ENCODE measurements around the gene CUX1. TPM values are rescaled to one million over a fixed set of nuclear protein-coding genes. Genes with fewer than 3 reads are reported as not detected.

The CUX1 gene
- total and polyA plus RNA-seq, 4 donors, result 40.5 to 138 (median 69.1) TPM

DNA sequence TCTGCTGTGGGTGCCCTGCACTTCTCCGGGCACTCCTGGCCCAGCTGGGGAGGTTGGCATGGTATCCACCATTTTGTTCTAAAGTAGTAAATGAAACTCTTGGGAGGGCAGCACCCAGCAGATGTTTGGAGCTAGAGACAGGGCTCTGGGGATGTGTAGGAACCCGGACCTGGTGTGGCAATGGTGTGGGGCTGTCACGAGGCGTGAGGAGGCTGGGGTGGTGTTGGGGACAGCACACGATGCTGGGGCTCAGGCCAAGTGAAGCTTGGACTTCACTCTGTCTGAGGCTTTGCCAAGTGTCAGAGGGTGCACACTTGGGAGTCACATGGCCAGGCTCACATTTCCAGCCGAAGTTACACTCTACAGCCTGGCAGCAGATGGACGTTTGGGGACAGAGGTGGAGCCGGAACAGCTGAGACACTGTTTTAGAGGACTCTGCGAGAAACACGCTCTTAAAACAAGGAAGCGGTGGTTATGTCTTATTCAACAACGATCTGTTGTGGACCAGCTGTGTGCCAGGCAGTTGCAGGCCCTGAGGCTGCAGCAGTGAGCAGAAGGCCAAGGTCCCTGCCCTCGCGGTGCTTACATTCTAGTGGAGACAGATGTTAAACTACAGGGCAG is 118.2 kb downstream of the CUX1 start:
- no peak overlapping the region for H3K4me3 ChIP-seq
- H3K27me3 ChIP-seq (ENCODE audit: control insufficient read depth in 3 of 3, insufficient read depth in 3 of 3, low read length in 2 of 3), result no peaks in the 10 kb centered on the region
- no peaks in the 10 kb centered on the region for H3K9me3 ChIP-seq (ENCODE audit: control insufficient read depth in 4 of 4, insufficient read depth in 3 of 4, low read length in 3 of 4)
- TF ChIP-seq, protein P1, sequence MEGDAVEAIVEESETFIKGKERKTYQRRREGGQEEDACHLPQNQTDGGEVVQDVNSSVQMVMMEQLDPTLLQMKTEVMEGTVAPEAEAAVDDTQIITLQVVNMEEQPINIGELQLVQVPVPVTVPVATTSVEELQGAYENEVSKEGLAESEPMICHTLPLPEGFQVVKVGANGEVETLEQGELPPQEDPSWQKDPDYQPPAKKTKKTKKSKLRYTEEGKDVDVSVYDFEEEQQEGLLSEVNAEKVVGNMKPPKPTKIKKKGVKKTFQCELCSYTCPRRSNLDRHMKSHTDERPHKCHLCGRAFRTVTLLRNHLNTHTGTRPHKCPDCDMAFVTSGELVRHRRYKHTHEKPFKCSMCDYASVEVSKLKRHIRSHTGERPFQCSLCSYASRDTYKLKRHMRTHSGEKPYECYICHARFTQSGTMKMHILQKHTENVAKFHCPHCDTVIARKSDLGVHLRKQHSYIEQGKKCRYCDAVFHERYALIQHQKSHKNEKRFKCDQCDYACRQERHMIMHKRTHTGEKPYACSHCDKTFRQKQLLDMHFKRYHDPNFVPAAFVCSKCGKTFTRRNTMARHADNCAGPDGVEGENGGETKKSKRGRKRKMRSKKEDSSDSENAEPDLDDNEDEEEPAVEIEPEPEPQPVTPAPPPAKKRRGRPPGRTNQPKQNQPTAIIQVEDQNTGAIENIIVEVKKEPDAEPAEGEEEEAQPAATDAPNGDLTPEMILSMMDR (IDR thresholded peaks at IDR 0.05; ENCODE audit: control extremely low read depth, extremely low read depth), result no peak
- DNase-seq (peak; percentile 69 to 79 (median 76)), ATAC-seq (ENCODE audit: insufficient read depth, low FRiP score) (peak; percentile 38)
- H3K27ac ChIP-seq (ENCODE audit: low read depth in 1 of 2, low read length in 1 of 2), result peak overlapping the region in 1 of 2 donors; percentile 95
- peaks cover 9 to 33% (median 14%) of the 10 kb centered on the region in 5 donors for H3K4me1 ChIP-seq (ENCODE audit: control insufficient read depth in 5 of 5, insufficient read depth in 5 of 5, low read length in 5 of 5)
- H3K9ac ChIP-seq (ENCODE audit: insufficient read depth in 1 of 2, low read length in 2 of 2), result no peak overlapping the region
- no peaks in the 10 kb centered on the region for H3K36me3 ChIP-seq (ENCODE audit: control insufficient read depth in 4 of 4, insufficient read depth in 4 of 4, low read length in 4 of 4)
- WGBS, 2 donors, result 72 to 75% methylated on average over 14 of the region's 14 CpGs

DNA sequence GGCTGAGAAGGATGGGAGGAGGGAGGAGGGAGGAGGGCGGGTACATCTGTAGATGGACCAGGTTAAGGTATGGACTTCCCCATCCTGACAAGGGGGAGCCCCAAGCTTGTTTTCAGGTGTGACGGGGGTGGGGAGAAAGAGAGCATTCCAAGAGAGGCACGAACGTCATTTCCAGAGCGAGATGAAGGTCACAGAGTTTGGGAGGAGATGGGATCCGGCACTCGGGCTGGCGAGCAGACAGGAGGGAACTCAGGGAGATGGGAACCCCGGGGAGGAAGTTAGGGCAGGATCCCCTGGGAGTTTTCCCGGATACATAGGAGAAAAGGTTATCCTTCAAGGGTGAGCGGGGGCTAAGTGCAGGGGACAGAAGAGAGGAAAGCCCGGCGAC is 118.8 kb downstream of the CUX1 start:
- 43 to 70% methylated on average over 13 of the region's 13 CpGs for WGBS, 2 donors
- H3K4me3 ChIP-seq, result no peak overlapping the region
- ATAC-seq (ENCODE audit: insufficient read depth, low FRiP score) (no peak), DNase-seq (peak in 2 of 3 donors; percentile 26 to 35)
- peaks cover 9 to 39% (median 14%) of the 10 kb centered on the region in 5 donors for H3K4me1 ChIP-seq (ENCODE audit: control insufficient read depth in 5 of 5, insufficient read depth in 5 of 5, low read length in 5 of 5)
- no peaks in the 10 kb centered on the region for H3K9me3 ChIP-seq (ENCODE audit: control insufficient read depth in 4 of 4, insufficient read depth in 3 of 4, low read length in 3 of 4)
- H3K36me3 ChIP-seq (ENCODE audit: control insufficient read depth in 4 of 4, insufficient read depth in 4 of 4, low read length in 4 of 4), result no peaks in the 10 kb centered on the region
- no peak overlapping the region for H3K9ac ChIP-seq (ENCODE audit: insufficient read depth in 1 of 2, low read length in 2 of 2)
- TF ChIP-seq, protein P1 (IDR thresholded peaks at IDR 0.05; ENCODE audit: control extremely low read depth, extremely low read depth), result no peak
- H3K27ac ChIP-seq (ENCODE audit: low read depth in 1 of 2, low read length in 1 of 2), result peak overlapping the region; percentile 52 to 95
- H3K27me3 ChIP-seq (ENCODE audit: control insufficient read depth in 3 of 3, insufficient read depth in 3 of 3, low read length in 2 of 3), result no peaks in the 10 kb centered on the region

DNA sequence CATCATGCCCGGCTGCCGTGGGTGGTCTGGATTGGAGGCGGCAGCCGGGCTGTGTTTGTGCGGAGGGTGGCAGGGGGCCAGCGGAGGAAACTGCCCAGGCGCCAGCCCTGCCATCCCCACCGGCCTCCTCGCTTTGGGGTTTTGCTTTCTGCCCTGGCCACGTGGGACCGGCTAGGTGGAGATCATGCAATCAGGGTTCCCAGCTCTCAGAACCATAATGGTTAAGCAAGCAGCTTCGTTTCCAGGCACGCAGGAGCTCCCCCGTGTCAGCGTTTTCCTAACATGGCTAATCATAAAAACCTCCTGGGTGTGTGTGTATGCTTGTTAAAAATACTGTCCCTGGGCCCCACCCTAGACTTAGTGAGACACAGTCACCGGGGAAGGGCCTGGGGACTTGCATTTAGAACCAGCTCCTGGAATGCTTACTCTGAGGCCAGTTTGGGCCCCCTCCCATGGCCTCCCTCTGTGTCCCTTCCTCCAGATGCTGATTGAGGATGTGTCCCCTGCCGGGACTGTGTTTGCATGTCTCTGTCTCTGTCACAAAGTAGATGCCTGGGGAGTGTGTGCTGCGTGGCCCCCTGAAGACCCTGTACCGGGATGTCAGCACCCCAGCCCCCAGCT is 119.3 kb downstream of the CUX1 start:
- Histone ChIP-seq H3K4me3 (no peak overlapping the region), H3K9me3 (ENCODE audit: control insufficient read depth in 4 of 4, insufficient read depth in 3 of 4, low read length in 3 of 4) (no peaks in the 10 kb centered on the region), H3K27ac (ENCODE audit: low read depth in 1 of 2, low read length in 1 of 2) (peak overlapping the region; percentile 52 to 95), H3K9ac (ENCODE audit: insufficient read depth in 1 of 2, low read length in 2 of 2) (no peak overlapping the region), H3K27me3 (ENCODE audit: control insufficient read depth in 3 of 3, insufficient read depth in 3 of 3, low read length in 2 of 3) (no peaks in the 10 kb centered on the region), H3K36me3 (ENCODE audit: control insufficient read depth in 4 of 4, insufficient read depth in 4 of 4, low read length in 4 of 4) (no peaks in the 10 kb centered on the region), H3K4me1 (ENCODE audit: control insufficient read depth in 5 of 5, insufficient read depth in 5 of 5, low read length in 5 of 5) (peaks cover 12 to 44% (median 17%) of the 10 kb centered on the region in 5 donors)
- ATAC-seq (ENCODE audit: insufficient read depth, low FRiP score) (no peak), DNase-seq (peak; percentile 47 to 65 (median 52))
- WGBS, 2 donors, result 42 to 62% methylated on average over 19 of the region's 19 CpGs
- TF ChIP-seq, protein P1 (IDR thresholded peaks at IDR 0.05; ENCODE audit: control extremely low read depth, extremely low read depth), result no peak
